Measurements from ENCODE around the gene SLC9C2.
"Not testable (repeated sequence)": the region's sequence is repeated elsewhere in the genome, so short reads cannot be mapped to it uniquely, and the experiment has no call there.

The SLC9C2 gene, protein sequence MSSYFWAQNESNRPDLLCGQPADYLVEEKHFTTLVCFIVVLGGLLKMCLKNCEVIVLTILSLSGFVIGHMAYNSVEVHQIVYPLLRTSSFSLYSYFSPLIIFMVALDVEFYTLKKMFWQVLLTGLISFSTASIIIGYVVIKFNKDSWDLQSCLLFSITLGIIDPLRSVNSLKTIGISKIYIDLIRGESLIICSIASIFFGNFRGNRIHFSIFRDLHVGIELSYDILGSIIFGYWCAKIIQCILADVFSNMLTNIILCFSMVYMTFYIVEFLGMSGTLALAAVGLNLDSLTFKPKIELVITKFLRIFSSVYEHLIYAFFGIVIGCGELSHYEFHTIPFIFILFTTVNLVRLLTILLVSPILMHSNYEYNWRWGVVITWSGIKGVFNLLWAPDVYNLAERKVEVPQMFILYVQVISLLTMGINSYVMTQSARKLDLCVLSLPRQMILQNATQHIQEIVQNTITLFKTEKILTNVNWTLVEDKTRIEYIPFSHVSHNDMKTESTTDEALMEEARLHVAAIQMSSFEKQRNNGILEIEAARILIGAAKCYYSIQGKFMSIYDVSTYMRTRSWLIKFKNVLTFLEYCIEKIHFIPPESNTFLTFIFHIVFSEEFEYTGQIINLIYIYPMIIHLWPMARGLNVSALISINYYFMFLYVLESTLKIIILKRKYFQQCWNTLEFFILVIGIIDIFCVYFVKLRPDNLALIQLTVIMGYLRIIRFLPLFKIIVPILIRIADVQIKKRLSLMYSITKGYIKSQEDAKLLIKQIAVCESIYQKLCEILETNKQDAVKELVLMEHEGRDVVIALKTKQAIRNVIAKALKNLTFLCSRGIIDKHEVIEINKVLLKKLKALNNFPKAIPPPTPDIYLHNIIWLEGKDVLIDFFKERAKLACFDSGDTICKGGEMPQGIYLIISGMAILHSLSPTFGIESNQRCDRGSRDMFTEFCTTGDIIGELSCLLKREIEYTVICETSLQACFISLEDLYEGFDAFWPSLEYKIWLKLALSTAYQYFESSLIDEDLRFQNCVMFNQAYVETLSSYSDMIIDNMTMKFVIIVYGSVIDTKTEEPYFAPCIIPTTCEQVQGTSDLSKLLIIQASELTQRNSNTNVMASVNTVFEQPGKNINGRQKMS

DNA sequence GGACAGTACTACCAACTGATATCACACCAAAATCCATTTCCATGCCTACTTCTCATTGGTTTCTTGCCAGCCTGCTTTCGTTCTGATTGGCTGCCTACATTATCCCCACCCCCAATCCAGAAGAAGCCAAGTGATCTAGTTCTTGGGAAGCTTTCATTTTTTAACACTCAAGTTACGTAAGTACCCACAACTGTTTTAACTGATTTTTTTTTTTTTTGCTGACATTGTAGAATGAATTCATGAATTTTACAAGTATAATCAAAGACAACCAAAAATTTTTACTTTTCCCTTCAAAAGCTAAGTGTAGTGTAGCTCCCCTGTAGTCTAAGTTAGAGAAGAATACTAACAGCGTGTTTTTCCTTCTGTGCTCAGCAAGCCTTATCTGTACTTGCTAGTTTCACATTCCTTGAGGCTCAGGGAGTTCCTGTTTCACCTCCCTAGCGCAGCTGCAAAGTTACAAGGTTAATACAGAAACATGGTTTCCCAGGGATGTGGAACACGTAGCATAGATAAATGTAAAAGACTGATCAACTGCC is at the start of gene SLC9C2:
Gene SLC9C2, minus strand, starts transcription at position 17 of the 536 bp plus-strand sequence. CDS start 1,296 bp downstream, outside the sequence.
- DNase-seq = no peak

DNA sequence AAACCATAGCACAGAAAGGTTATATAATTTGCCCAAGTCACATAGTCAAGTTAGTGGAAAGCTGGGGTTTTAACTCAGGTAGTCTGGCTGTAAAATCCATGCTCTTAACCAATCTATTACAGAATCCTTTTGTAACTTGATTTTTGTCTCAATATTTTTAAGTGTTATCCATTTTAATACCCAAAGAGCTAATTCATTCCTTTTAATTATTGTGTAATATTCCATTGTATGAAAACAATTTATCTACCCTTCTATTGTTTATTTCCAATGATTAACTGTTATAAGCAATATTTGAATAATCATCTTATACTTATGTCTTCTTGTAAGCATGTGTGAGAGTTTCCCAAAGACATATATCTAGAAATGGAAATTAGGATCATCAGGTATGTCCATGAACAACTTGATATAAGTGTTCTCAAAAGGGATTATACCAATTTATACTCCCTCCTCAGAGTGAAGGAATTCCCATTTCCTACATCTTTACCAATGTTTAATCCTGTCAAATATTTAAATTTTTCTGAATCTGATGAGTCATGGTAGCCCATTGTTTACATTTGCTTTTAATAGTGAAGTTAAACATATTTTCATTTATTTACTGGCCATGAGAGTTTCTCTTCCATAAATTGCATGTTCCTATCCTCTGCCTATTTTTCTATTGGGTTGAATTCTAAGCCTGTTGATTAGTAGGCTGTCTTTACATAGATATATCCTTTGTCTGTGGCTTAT is 46.2 kb upstream of the SLC9C2 start:
- DNase-seq = no peak

DNA sequence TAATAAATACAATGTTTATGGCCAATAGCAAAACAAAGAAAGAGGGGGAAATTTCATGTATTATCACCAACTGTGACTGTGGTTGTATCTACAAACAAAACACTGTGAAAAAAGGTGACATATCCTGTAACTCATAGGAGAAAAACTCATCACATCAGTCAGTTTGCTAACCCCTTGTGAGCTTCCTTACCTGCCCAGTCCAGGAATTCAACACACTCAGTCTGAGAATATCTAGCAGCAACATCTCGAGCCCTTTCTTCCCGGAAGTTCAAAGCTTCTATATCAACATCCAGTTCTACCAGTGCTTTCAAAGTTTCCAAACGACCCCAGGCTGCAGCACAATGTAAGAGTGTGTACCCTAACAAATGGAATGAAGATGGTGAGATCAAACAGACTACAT is 43.8 kb upstream of the SLC9C2 start:
- no peak for DNase-seq

DNA sequence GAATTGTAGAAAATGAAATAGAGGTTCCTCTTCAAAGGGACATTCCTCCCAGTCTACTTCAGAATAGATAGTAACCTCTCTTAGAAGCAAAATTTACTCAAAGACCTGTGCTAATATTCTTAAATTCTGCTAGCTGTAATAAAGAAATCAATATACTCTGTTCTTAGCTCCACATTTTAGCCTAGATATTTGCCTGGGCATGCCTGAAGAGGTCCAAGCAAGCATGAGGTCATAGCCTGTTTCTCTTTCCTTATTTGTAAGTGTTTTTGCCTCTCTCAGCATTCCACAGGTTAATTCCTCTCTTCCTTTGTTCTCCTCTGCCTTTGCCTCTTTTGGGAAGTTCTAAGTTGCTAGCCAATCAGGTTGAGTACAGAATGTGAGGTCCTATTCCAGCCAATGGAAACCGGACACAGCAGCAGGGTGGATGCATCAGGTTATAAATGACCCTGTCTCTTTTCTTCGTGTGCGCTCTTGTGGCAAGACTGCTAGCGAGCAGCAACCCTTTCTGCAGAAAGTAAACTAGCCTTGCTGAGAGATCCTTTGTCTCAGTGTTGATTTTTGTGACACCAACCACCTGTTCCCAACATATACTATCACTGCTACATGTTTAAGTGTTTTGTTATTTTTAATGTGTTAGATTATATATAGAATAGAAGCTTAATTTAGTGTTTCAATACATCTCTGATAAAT is 39.7 kb upstream of the SLC9C2 start:
- DNase-seq = not testable (repeated sequence)

DNA sequence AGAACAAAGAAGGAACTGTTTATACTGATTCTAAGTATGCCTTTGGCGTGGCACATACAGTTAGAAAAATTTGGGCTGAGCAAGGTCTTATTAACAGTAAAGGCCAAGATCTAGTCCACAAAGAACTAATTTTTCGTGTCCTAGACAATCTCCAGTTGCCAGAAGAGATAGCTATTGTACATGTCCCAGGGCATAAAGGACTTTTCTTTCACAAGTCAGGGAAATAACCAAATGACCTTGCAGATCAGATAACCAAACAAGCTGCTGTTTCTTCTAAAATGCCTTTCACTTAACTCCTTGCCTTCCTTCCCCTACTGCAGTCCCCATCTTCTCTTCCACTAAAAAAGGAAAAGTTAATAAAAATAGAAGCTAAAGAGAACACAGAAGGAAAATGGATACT is 36.2 kb upstream of the SLC9C2 start:
- no peak for DNase-seq

DNA sequence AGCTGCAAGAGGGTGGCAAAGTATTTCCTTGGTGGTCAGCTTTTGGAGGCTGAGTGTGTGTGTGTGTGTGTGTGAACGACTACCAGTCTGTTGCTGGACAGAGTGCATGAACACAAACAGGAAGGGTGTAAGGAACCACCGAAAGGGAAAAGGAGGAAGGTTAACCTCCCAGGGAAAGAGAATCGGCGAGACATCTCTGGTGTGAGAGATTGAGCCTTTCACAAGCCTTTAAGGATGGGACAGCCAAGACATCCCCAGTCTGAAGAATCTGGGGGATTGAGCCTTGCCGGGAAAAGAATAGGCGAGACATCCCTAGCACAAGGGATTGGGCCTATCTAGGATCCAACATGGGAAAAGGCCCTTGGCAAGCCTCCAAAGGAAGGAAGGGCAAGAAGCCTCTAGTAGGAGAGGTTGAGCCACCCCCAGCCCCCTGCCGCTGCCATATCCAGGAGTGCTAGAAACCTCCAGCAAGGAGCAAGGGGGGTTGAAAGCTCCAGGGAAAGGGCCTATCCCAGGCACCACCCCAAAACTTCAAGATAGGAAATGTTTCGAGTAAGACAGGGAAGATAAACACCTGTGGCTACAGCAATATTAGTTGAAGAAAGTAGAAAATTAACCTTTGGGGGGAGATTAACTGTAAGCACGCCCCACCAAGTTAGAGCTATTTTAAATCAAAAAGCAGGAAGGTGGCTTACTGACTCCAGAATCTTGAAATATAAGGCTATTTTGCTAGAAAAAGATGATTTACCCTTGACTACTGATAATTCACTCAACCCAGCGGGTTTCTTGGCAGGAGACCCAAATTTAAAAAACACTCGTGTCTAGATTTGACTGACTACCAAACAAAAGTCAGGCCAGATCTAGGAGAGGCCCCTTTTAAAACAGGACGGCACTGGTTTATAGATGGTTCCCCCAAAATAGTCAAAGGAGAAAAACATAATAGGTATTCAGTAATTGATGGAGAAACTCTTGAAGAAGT is 35.5 kb upstream of the SLC9C2 start:
- DNase-seq = no peak

DNA sequence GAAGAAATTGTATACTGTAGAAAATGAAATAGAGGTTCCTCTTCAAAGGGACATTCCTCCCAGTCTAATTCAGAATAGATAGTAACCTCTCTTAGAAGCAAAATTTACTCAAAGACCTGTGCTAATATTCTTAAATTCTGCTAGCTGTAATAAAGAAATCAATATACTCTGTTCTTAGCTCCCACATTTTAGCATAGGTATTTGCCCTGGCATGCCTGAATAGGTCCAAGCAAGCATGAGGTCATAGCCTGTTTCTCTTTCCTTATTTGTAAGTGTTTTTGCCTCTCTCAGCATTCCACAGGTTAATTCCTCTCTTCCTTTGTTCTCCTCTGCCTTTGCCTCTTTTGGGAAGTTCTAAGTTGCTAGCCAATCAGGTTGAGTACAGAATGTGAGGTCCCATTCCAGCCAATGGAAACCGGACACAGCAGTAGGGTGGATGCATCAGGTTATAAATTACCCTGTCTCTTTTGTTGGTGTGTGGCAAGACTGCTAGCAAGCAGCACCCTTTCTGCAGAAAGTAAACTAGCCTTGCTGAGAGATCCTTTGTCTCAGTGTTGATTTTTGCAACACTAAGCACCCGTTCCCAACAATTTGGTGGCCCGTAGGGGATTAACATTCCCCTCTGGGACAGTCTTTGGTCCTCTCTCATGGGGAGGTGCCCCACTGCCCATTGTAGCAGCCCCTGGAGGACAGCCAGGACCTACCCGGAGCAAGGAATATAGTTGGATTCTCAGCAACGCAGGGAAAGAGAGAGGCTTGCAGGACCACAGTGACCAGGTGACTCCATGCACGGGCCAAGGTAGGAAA is 34.6 kb upstream of the SLC9C2 start:
- not testable (repeated sequence) for DNase-seq

DNA sequence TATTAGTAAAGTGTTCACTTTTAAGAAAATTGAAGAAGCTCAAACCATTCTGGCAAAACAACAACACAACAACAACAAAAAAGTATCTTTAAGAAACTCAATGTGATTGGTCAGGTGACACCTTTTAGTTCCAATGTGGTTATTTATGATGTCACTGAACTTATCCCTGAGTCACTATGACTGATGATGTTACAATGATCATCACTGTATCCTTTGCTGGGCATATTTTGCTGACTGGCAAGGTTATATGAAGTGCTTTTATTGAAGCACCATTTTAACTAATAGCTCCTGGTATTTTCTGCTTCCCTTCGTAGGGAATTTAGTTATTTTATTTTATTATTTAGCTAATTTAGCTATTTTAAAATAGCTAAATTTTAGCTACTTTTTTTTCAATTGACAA is 32.2 kb upstream of the SLC9C2 start, which contains the start of gene TEX50:
Gene TEX50, plus strand, starts transcription at position 223 of the 400 bp plus-strand sequence. CDS start 184 bp downstream, outside the sequence.
- no peak for DNase-seq

DNA sequence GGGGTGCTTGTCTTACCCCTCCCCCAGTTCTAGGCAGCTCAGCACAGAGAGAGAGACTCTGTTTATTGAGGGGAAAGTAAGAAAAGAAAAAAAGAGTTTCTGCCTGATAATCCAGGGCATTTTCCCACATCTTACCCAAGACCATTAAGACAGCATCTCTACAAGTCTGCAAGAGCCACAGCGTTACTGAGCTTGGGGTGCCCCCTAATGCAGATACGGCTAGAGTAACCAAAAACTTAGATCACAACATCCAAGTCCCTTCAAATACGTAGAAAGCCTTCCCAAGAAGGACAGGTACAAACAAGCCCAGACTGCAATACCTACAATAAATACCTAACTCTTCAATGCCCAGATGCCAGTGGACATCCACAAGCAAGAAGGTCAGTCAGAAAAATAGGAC is 26.0 kb upstream of the SLC9C2 start:
- DNase-seq = no peak

DNA sequence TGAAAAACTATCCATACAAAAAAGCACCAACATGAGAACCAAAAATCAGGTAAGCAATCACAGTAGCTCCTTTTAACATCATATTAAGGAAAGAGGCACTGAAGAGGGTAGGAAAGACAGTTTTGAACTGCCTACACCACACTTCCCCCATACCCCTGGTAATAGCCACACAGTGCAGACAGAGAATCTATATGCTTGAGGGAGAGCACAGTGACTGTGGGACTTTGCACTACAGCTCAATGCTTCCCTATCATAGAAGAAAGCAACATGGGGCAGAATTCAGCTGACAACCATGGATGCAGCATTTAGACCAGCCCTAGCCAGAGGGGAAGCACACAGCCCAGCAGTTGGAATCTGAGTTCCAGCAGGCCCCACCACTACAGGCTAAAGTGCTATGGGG is 24.4 kb upstream of the SLC9C2 start:
- no peak for DNase-seq

DNA sequence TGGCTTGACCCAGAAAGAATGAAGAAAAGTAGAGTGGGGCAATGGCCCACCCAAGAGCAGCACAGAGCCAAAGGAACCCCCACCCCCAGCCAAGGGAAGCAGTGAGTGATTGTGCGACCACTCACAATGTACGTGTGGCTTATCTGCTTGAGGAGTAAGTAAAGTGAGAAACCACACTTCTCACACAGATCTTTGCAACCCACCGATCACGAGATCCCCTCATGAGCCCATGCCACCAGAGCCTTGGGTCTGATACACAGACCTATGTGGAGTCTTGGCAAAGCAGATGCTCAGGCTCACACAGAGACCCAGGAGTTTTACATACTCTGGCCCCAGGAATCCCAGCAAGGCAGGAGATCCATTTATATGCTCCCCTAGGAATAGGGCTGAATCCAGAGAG is 14.0 kb upstream of the SLC9C2 start:
- no peak for DNase-seq

DNA sequence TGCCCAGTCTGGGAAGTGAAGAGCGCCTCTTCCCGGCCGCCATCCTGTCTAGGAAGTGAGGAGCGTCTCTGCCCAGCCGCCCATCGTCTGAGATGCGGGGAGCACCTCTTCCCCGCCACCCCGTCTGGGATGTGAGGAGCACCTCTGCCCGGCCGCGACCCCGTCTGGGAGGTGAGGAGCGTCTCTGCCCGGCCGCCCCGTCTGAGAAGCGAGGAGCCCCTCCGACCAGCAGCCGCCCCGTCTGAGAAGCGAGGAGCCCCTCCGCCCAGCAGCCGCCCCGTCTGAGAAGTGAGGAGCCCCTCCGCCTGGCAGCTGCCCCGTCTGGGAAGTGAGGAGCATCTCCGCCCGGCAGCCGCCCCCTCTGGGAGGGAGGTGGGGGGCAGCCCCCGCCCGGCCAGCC is 10.2 kb upstream of the SLC9C2 start:
- DNase-seq = not testable (repeated sequence)

DNA sequence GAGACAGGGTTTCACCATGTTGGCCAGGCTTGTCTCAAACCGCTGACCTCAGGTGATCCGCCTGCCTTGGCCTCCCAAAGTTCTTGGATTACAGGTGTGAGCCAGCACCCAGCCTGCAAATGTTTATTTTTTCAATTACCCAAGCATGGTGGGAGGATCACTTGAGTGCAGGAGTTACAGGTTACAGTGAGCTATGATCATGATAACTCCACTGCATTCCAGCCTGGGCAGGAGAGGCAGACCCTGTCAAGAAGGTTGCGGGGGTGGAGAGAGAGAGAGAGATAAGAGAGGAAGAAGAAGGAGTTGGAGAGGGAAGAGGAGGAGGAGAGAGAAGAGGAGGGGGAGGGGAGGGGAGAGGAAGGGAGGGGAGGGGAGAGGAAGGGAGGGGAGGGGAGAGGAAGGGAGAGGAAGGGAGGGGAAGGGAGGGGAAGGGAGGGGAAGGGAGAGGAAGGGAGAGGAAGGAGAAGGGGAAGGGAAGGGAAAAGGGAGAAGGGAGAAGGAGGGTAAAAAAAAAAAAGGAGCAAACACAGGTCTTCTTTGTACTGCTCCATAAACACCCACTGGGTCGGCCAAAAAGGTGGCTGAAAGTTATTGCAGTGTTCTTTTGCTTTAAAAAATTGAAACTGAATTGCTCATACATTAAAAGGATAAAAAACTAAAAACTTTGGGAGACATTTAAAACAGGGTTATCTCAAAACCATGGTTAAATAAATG is 5.8 kb upstream of the SLC9C2 start:
- no peak for DNase-seq

DNA sequence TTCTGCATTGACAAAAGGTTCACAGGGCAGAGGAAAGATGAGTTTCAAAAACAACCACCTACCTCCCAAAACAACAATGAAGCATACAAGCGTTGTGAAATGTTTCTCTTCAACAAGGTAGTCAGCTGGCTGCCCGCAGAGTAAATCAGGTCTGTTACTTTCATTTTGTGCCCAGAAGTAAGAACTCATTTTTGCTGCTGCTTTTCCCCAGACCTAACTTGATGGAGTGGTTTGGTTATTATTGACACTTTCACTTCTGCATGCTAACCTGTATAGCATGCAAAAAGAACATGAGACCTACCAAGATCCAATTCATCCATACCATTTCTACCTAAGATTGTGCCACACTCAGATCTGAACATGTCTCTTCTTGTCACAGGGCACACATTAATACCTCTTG is 1.3 kb downstream of the SLC9C2 start:
- DNase-seq = no peak

DNA sequence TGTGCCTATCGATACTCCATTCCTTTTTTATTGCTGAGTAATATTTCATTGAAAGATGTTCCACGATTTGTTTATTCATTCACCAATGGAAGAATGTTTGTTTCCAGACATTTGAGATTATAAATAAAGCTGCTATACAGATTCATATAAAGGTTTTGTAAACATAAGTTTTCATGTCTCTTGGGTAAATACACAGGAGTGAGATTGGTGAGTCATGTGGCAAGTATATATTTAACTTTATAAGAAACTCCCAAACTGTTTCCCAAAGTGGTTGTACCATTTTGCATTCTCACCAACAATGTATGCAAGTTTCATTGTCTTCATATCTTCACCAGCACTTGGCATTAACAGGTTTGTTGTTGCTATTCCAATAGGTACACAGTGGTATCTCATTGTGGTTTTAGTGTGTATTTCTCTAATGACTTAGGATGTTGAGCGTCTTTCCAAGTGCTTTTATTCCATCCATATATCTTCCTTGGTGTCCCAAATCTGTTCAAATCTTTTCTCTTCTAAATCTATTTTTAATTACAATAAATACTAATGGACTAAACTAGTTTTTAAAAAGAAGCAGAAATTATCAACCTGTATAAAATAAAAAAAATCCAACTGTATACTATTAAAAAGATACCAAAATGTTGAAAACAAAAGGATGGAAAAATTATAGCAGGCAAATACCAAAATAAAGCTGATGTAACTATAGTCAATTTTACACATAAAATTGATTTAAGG is 6.6 kb downstream of the SLC9C2 start:
- DNase-seq = no peak

DNA sequence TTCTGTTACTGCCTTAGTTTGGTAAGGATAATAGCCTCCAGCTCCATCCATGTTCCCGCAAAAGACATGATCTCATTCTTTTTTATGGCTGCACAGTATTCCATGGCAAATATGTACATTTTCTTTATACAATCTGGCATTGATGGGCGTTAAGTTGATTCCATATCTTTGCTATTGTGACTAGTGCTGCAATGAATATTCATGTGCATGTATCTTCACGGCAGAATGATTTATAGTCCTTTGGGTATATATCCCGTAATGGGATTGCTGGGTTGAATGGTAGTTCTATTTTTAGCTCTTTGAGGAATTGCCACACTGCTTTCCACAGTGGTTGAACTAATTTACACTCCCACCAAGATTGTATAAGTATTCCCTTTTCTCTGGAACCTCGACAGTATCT is 11.7 kb downstream of the SLC9C2 start:
- DNase-seq = not testable (repeated sequence)

DNA sequence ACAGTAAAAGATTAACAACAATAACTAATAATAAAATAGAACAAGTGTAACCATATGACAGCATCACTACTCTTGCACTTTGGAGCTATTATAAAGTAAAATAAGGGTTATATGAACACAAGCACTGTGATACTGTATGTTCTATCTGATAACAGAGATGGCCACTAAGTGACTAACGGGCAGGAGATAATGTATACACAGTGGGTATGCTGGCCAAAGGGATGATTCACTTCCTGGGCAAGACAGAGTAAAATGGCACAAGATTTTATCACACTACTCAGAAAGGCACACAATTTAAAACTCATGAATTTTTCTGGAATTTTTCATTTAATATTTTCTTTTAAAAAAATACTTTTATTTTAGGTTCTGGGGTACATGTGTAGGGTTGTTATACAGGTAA is 12.3 kb downstream of the SLC9C2 start:
- DNase-seq = no peak

Measured in KG1 (cell line).